Mucosa of stomach (tissue), 1 donor: ENCODE data around the gene PROKR1.

Experiments
- H3K27me3 ChIP-seq: one replicate; pipeline ENCODE4 v1.7.0; 2013; ENCODE audit warnings: mild to moderate bottlenecking, low read length; ENCODE audit not compliant: control insufficient read depth, insufficient read depth
- H3K36me3 ChIP-seq: one replicate; pipeline ENCODE4 v1.7.0; 2013; ENCODE audit warnings: low read length; ENCODE audit not compliant: control insufficient read depth, insufficient read depth
- H3K4me1 ChIP-seq: one replicate; pipeline ENCODE4 v1.7.0; 2013; ENCODE audit warnings: mild to moderate bottlenecking, low read length; ENCODE audit not compliant: control insufficient read depth, insufficient read depth
- H3K4me3 ChIP-seq: one replicate; pipeline ENCODE4 v1.7.0; 2013; ENCODE audit warnings: low read length
- H3K9ac ChIP-seq: one replicate; pipeline ENCODE4 v1.7.0; 2013; ENCODE audit warnings: mild to moderate bottlenecking, low read length, moderate library complexity
- H3K9me3 ChIP-seq: one replicate; pipeline ENCODE4 v1.7.0; 2013; ENCODE audit warnings: mild to moderate bottlenecking, low read length, moderate library complexity; ENCODE audit not compliant: control insufficient read depth
- donor health status: Pancreatic carcinoma.

Gene PROKR1

DNA sequence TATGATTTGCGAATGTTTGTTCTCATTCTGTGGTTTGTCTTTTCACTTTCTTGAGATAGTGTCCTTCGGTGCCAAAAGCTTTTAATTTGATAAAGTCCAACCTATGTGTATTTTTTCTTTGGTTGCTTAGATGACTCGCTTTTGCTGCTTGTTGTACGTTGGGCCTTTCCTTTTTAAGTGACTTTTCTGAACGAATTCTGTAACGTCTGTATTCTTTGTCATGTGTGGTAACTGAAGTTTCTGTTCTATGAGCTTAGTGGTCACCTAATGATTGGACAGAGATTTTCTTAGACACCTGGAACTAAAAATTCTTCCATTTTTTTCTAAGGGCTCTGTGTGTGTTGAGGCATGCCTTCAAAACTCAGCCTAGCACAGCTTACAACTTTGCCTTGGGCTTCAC lies 19.6 kb upstream of the PROKR1 start:
- Histone ChIP-seq H3K4me3 (no peak overlapping the region), H3K9ac (no peak overlapping the region), H3K4me1 (no peaks in the 10 kb centered on the region), H3K36me3 (no peaks in the 10 kb centered on the region), H3K9me3 (no peaks in the 10 kb centered on the region), H3K27me3 (no peaks in the 10 kb centered on the region)

DNA sequence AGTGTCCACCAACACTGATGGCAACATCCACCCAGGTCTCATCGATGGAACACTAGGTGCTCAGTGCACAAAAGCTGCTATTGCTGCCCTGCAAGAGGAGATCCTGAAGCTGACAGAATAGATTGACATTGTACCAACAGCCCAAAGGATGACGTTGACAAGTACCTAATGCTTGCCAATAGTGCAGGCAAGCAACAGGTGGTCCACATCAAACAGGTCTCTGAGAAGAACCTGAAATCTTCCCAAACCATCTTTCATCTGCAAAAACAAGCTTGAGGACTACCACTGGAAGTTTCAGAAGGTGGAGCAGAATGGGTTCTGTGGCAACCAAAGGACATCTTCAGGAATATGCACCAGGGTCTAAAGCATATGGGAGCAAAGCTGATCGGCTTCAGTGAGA lies 15.8 kb upstream of the PROKR1 start:
- Histone ChIP-seq H3K36me3 (no peaks in the 10 kb centered on the region), H3K4me3 (no peak overlapping the region), H3K4me1 (no peaks in the 10 kb centered on the region), H3K27me3 (no peaks in the 10 kb centered on the region), H3K9ac (no peak overlapping the region), H3K9me3 (no peaks in the 10 kb centered on the region)

DNA sequence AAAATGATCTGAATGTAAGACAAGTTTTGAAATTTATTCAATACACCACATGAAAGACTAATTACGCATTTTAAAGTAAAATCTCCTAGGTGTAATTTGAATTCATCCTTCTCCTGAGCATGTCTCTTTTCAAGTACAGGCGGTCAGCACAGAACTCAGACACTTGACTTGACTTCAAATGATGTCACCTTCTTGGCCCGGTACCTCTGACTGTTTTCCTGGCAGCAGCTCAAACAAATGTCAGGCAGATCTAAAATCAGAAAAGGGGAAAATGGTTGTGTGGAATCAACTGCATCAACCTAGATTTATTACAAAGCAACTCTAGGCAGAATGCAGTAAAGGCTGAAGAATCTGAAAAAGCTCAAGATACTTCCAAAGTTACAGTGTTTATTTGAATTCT lies 11.4 kb upstream of the PROKR1 start:
- Histone ChIP-seq H3K9ac (no peak overlapping the region), H3K4me1 (no peaks in the 10 kb centered on the region), H3K27me3 (no peaks in the 10 kb centered on the region), H3K4me3 (no peak overlapping the region), H3K9me3 (no peaks in the 10 kb centered on the region), H3K36me3 (no peaks in the 10 kb centered on the region)

DNA sequence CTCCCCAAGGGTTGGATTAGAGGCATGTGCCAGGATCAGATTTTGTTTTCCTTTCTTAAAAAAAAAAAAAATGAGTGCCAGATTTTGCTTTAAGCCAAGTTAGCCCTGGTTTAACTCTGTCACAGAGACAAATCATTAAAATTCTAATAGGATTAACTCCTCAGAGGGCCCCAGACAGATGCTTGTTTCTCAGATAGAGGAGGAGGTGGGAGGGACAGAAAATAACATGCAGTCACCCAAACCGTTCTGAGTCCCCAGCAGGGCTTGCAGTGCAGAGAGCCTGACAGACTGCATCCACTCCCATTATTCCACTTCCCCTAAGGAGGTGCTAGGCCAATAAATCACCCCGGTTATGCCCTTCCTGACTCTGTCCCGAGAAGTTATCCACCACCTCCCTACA lies 6.3 kb upstream of the PROKR1 start:
- Histone ChIP-seq H3K4me3 (no peak overlapping the region), H3K27me3 (peaks cover 2% of the 10 kb centered on the region), H3K9me3 (no peaks in the 10 kb centered on the region)

DNA sequence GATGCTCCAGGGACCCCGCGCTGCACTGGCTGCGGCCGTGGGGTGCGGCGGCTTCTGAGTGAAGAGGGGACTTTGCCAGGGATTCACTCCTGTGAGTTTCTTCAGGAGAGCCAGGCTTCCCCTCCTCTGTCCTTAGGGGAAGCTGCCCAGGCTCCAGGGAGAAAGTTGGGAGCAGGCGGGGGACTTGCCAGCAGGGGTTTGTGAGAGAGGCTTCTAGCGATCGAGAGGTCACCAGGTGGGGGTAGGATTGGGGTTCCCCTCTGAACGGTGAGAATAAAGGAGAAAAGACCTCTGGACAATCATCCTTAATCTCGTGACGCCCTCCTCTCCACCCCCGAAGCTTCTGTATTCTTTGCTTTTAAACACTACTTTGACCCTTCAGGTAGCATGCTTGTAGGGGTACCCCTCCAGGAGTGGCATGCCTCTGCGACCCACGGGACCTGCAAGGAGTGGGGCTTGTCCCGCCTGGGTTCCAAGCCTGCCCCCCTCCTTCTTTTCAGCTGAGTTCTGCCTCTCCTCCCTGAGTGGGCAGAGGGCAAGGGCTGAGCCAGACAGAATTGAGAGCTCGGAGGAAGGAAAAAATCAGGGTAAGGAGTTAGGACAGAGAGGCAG lies 601 bp downstream of the PROKR1 start:
- H3K4me1 ChIP-seq = peaks cover 6% of the 10 kb centered on the region
- peaks cover 44% of the 10 kb centered on the region for H3K27me3 ChIP-seq
- H3K4me3 ChIP-seq = no peak overlapping the region
- H3K36me3 ChIP-seq = no peaks in the 10 kb centered on the region
- no peaks in the 10 kb centered on the region for H3K9me3 ChIP-seq
- H3K9ac ChIP-seq = no peak overlapping the region

More for the DNA sequence above, 6.3 kb upstream of the PROKR1 start:
- H3K9ac ChIP-seq = no peak overlapping the region
- H3K36me3 ChIP-seq = no peaks in the 10 kb centered on the region
- no peaks in the 10 kb centered on the region for H3K4me1 ChIP-seq

DNA sequence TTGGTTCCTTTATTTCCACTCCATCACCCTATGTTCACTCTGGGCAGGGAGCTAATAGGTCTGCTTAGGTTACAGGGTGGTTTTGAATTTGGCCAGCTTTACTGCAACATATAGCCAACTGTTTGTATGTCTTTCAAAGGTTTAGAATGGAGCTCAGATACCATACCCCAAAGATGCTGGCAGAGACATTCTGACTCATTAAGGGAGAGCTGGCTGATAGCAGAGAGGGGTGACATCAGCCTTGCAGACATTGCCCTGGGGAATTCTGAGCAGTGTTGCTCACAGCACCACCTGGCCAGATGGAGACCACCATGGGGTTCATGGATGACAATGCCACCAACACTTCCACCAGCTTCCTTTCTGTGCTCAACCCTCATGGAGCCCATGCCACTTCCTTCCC lies 2.1 kb downstream of the PROKR1 start:
- no peak overlapping the region for H3K9ac ChIP-seq
- H3K4me1 ChIP-seq = peaks cover 6% of the 10 kb centered on the region
- H3K36me3 ChIP-seq = no peaks in the 10 kb centered on the region
- peaks cover 49% of the 10 kb centered on the region for H3K27me3 ChIP-seq
- no peak overlapping the region for H3K4me3 ChIP-seq
- no peaks in the 10 kb centered on the region for H3K9me3 ChIP-seq

DNA sequence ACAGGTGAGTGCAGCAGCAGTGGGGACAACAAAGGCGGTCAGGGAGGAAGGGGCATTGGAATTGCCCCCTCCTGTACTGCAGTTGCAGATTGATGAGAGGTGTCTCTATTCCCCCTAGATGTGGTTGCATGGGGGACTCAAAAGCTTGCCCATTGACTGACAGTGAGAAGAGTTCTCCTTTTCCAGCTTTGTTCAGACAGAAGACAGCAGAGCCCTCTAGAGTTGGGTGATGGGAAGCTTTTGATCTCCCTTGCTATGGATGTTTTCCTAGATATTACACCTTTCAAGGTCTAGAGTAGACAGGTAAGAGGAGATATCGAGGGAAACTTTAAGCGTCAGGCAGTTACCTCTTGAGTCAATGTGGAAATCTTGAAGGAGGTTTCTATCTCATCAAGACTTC lies 2.9 kb downstream of the PROKR1 start:
- Histone ChIP-seq H3K9me3 (no peaks in the 10 kb centered on the region), H3K4me3 (no peak overlapping the region), H3K27me3 (peaks cover 49% of the 10 kb centered on the region), H3K4me1 (peaks cover 6% of the 10 kb centered on the region), H3K36me3 (no peaks in the 10 kb centered on the region), H3K9ac (no peak overlapping the region)

DNA sequence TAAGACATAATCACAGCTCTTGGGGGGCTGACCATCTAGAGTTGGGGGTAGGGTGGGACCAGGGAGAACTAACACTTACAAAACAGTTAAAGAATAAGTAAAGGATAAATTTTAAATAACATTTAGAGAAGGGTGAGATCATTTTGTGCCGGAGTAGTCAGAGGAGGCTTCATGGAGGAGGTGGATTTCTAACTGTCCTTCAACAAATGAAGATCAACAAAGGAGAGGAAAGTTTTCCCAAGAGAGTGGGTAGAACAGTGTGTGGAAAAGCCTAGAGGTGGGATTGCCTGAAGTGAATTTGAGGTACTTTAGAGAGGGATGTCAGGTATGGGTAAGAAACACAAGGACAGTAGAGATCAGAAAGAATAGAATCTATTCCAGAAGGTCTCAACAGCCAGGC lies 7.3 kb downstream of the PROKR1 start:
- Histone ChIP-seq H3K9me3 (no peaks in the 10 kb centered on the region), H3K9ac (no peak overlapping the region), H3K27me3 (peaks cover 25% of the 10 kb centered on the region), H3K4me3 (no peak overlapping the region), H3K4me1 (no peaks in the 10 kb centered on the region), H3K36me3 (no peaks in the 10 kb centered on the region)

DNA sequence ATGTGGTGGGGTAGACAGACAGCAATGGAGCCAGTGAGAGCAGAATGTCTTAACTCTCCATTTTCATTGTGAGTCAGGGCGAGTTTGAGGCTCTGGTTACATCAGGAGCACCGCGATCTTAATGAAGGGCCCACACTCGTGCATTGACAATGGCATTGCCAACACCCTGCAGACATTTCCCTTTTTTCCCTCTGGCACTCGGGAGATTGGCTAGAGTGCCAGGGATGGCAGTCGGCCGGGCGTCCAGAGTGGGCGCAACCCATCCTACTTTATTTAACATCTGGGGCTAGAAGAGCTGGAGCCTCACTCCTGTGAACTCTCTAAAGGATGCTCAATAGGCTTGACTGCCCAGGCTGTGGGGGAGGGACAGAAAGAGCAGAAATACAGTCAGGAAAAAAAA lies 9.7 kb downstream of the PROKR1 start:
- no peak overlapping the region for H3K4me3 ChIP-seq
- H3K36me3 ChIP-seq = no peaks in the 10 kb centered on the region
- H3K4me1 ChIP-seq = no peaks in the 10 kb centered on the region
- no peaks in the 10 kb centered on the region for H3K9me3 ChIP-seq
- H3K9ac ChIP-seq = no peak overlapping the region
- H3K27me3 ChIP-seq = peaks cover 13% of the 10 kb centered on the region

DNA sequence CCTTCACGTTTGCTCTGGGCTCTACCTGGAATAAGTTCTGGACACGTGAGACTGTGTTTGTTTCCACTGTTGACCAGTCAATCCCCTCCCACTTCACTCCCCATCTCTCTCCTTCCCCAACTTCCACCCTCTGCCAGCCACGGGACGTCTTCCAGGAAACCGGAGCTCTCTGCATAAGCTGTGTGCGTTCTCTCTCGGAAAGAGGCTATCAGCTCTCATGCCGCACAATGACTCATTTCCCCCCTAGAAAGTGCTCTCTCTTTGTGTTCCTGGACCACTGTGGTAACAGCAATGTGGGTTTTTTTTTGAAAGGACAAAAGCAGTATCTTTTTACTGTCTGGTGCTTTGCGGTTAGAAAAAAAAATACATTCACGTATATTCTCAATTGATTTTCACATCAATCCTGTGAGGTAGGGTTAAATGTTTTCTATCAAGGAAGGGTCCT lies 10.2 kb downstream of the PROKR1 start:
- H3K4me3 ChIP-seq = no peak overlapping the region
- peaks cover 17% of the 10 kb centered on the region for H3K27me3 ChIP-seq
- H3K9me3 ChIP-seq = no peaks in the 10 kb centered on the region
- no peaks in the 10 kb centered on the region for H3K36me3 ChIP-seq
- no peaks in the 10 kb centered on the region for H3K4me1 ChIP-seq
- no peak overlapping the region for H3K9ac ChIP-seq

DNA sequence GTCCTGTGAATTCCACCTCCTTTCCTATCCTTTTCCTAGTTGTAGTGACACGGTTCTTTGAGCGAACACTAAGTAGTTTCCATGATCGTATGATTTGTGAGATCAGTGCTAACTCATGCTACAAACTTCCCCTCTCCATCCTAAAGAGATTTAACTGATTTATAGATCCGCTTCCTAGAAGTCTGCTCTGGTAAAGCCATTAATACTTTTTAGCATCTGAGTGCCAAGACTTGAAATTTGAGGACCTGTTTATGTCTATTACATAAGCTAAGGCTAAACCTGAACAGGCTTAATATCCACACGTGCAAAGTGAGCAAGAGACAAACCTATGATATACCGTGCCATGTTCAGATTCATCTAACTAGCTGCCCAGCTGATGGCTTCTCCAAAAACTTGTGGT lies 14.9 kb downstream of the PROKR1 start:
- Histone ChIP-seq H3K36me3 (no peaks in the 10 kb centered on the region), H3K9ac (no peak overlapping the region), H3K4me3 (no peak overlapping the region), H3K9me3 (no peaks in the 10 kb centered on the region), H3K27me3 (peaks cover 8% of the 10 kb centered on the region), H3K4me1 (no peaks in the 10 kb centered on the region)

DNA sequence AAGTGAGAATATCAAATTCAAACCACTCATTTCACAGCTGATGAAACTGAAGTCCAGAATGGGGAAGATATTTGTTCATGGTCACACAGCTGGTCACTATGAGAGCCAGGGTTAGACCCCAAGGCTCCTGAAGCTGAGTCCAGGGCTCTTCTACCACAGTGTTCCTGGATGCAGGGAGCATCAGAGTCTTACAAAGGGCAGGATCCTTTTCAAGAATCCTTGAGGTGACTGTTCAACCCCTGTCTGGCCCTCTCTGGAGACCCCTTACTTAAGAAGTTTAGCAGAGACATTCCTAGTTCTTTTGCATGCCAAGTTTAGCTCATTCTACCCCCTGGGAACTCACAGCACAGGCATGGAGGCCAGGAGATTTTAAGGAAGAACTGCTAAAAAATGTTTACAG lies 15.7 kb downstream of the PROKR1 start:
- Histone ChIP-seq H3K27me3 (peaks cover 5% of the 10 kb centered on the region), H3K36me3 (no peaks in the 10 kb centered on the region), H3K9ac (no peak overlapping the region), H3K9me3 (no peaks in the 10 kb centered on the region), H3K4me1 (no peaks in the 10 kb centered on the region), H3K4me3 (no peak overlapping the region)

DNA sequence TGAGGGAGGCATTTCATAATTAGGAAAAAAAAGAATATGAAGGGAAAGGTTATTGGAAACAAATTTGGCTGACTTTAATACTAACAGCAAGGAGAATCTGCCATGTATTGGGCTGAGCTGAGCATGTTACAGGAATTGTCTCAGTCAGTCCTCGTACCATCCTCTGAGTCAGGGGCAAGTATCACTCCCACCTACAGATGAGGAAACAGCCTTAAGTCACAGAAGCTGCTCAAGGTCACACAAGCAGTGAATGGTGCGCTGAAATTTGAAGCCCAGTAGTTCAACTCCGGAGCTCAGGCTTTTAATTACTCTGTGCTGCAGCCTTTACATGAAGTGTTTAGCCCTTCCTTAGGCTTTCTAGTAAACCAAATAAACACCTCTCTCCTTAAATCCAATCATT lies 17.3 kb downstream of the PROKR1 start:
- Histone ChIP-seq H3K36me3 (no peaks in the 10 kb centered on the region), H3K4me1 (no peaks in the 10 kb centered on the region), H3K9me3 (no peaks in the 10 kb centered on the region), H3K27me3 (peaks cover 5% of the 10 kb centered on the region), H3K9ac (no peak overlapping the region), H3K4me3 (no peak overlapping the region)
